ENCODE data around the gene MAU2.

Gene MAU2, protein sequence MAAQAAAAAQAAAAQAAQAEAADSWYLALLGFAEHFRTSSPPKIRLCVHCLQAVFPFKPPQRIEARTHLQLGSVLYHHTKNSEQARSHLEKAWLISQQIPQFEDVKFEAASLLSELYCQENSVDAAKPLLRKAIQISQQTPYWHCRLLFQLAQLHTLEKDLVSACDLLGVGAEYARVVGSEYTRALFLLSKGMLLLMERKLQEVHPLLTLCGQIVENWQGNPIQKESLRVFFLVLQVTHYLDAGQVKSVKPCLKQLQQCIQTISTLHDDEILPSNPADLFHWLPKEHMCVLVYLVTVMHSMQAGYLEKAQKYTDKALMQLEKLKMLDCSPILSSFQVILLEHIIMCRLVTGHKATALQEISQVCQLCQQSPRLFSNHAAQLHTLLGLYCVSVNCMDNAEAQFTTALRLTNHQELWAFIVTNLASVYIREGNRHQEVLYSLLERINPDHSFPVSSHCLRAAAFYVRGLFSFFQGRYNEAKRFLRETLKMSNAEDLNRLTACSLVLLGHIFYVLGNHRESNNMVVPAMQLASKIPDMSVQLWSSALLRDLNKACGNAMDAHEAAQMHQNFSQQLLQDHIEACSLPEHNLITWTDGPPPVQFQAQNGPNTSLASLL

DNA sequence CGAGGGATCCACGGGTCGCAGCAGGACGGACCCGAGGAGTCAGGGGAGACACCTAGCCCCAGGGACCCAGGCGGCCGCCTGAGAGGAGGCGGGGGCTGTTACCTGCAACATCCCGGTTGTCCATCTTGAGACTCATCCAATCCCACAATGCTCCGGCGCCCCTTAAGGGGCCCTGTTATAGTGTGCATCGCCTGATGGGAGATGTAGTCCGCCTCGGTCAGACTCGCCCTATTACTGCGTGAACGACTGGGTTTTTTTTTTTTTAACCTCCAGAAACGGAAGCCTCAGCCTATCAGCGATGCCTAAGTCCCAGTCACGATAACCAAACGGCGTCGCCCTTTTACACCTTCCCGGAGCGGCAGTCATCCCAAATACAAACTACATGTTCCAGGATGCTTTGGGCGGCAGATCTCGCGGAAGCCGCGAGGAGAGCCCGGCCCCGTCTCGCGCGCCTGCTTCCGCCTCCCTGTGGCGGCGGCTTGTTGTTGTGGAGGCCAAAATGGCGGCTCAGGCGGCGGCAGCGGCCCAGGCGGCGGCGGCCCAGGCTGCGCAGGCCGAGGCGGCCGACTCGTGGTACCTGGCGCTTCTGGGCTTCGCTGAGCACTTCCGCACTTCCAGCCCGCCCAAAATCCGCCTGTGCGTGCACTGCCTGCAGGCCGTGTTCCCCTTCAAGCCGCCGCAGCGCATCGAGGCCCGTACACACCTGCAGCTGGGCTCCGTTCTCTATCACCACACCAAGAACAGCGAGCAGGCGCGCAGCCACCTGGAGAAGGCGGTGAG is at the start of gene MAU2, which contains the start of gene SUGP1:
TSS of gene MAU2 (plus strand) at position 469 of the 780 bp plus-strand sequence. CDS start at position 500, 31 bp downstream.
TSS of gene SUGP1 (minus strand) at position 149 of the 780 bp plus-strand sequence. CDS start at position 136, 13 bp downstream.
- DNase-seq: peak; percentile 75 to 96

DNA sequence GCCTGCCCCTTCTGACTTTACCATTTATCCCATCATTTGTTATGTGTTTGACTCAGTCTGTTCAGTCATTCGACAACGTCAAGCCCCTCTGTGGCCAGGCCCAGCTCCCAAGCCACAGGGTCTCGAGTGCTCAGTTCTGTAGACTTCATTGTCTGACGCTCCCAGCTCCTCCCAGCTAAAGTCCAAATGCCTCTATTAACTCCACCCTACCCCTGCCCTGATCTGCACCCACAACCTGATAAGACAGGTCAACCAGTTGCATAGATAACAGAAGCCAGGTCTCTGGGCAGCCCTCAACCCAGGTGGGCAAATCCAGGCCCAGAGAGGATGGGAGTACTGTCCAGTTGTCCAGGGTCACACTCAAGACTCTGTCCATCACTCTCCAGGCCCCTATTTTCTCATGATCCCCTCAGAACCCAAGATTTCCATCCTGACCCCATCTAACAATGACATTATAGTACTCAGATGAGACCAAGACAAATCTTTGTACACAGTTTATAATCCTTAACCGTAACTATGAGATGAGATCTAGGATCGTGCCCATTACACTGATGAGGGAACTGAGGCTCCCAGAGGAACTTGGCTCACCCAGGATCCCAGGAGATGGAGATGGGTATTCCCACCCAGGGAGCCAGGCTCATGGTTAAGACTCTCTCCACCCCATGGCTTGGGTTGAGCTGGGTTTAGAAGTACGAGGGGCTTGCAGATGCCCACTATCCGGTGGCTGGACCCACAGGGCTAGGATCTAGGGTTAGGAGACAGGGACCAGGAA is 48.6 kb upstream of the MAU2 start:
- no peak for DNase-seq

DNA sequence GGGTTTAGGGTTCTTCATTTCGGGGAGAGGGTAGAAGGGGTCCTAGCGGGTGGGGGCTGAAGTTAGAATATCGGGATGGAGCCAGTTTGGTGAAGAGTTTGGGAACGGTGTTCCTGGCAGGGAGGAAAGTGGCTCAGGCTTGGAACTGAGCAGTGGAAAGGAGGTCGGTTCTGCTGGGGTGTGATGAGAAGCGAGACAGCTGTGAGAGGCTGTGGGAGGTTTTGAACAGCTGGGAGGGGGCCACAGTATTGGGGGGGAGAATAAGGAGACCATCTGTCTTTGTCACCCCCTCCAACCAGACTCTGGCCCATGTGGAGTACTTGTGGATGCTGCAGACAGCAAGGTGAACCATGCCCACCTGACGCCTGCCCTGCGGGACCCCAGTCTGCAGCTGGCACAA is 46.5 kb upstream of the MAU2 start:
- no peak for DNase-seq

DNA sequence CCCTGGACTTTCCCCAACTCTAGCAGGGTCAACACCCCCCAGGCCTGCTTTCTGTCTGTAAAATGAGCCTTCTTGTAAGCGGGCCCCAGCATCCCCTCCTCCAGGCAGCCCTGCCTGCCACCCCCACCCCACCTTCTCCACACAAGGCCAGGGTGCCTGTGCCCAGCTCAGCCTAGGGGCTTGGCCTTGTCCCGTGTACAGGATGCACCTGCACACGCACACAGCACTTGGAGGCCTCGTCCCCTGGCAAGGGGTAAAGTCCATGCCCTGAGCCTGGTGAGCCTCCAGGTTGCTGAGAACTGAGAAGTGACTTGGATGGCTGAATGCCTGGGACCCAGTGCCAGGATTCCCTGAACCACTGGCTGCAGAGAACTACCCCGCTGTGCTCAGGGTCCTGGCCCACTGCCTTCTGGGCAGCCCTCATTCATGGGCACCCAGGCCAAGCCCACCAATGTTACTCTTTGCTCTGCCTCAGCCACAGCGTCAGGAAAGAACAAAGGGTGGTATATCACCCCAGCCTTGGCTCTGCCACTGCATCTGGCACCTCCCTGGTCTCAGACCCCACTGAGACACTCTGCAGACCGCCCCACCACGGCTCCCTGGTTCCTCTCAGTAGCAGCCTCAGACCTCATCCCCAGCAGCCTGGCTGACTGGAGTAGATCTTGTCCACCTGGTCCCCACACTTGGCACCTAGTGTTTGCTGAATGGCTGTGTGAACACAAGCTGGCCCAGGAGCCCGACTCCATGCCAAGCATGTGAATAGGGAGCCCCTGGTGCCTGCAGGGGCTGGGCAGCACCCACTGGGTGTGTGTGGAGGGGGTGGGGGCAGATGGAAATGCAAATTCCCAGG is 45.7 kb upstream of the MAU2 start:
- no peak for DNase-seq

DNA sequence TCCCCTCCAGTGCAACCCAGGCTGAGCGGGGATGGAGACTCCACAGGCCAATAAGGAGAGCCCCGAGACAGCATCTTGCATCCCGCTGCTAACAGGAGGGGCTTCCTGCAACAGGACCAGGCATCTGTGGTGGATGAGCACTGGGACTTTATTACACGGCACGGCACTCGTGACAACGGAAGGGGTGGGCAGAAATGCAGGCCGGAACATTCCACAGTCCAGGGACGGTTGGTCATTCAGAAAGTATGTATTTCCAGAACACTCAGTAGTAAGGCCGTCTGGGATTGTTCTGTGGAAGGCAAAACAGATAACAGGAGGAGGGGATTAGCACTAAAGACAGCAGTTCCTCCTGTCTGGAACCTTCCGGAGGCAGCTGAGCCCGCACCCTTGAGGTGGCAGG is 44.2 kb upstream of the MAU2 start:
- no peak for DNase-seq

DNA sequence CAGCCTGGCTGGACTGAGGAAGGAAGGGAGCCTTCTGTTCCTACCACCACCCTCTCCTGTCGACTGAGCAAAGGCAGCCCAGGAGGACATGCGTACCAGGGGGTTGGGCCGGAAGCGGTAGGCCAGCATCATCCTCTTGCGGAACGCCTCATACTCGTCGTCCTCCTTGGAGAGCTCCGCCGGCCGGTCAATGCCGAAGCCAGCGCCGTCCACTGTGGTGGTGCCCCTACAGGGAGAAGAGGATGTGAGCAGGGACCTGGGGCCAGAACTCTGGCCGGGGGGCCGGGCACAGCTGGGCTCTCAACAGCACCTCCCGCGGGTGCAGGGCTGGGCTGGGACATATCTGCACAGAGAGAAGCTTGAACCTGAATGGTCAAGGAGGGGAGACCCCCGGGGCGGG is 43.8 kb upstream of the MAU2 start:
- no peak for DNase-seq

DNA sequence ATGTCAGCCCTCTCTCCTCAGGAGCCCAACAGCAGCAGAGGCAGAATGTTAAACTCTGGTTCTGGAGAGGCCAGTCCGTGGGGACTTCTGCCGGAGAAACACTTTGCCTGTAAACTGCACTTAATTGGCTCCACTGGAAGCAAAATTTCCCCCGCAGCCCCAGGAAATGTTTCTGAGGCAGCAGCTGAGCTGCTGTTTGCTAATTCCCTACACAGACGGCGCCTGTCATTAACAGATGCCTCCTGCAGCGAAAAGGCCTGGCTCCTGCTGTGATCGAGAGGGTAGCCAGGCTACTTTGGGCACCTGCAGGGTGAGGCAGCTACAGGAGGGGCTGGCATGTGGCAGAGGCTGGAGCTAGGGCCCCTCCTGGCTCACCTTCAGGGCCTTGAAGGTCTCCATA is 42.3 kb upstream of the MAU2 start:
- no peak for DNase-seq

DNA sequence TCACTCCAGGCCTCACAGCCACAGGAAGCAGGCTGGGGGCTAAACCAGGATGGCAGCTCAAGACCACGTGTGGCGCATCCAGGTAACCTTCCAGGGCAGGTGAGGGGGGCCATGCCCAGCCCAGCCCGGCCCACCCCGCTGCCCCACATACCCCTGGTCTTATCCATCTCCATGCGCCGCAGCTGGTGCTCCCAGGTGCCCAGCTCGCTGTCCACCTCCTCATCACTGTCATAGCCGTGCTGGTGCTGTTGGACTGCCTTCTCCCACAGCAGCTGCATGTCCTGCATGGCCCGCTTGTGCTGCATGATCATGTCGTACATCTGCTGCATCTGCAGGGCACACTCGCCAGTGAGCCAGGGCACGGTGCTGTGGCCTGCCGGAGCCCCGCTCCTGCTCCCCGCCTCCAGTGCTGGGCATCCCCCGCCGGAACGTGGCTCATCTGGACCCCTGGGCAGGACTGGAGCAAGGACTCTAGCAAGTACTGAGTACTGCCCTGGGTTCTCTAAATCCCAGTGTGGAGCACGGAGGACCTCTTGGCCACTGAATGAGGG is 41.5 kb upstream of the MAU2 start:
- DNase-seq: no peak

DNA sequence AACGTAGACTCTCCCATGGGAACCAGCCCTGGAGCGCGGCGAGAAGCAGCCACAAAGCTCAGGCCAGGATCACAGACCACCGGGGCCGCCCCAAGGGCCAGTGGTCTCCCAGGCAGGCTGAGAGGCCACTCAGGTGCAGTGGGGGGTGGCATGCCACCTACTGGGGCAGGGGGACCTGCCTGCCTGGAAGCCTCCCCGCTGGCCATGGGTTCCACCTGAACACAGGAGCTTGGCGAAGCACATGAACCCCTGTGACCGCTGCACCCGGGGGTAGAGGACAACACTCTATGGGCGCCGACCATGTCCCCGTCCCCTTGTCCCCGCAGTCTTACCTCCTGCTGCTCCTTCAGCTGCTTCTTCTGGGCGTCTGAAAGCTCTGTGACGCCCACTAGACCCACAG is 40.8 kb upstream of the MAU2 start:
- no peak for DNase-seq

DNA sequence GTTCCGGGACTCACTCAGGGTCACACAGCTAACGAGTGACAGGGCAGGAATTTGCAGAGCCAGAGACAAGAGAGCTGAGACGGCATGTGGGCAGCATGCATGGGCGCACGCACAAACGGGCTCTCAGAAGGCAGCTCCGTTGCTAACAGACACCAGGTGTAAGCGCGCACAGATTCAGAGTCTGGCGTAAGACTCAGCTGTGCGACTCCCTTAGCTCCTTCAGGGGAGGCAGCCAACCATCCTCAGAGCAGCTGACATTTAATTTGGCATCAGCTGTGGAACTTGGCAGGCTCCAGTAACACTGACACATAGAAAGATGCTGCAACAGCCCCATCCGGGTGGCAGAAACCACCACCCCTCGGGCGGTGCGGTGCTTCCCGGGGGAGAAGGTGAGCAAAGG is 40.1 kb upstream of the MAU2 start:
- no peak for DNase-seq

DNA sequence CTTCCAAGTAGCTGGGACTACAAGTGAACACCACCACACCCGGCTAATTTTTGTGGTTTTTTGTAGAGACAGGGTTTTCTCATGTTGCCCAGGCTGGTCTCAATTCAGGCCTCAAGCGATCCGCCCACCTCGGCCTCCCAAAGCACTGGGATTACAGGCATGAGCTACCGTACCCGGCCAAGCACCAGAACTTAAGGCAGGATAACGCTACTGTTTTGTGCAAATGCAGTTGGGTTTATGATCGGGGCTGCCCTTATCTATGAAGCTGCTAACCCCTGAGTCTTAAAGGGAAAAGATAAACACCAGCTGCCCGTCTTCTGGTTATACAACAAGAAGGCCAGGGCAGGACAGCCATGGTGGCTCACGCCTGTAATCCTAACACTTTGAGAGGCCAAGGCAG is 34.9 kb upstream of the MAU2 start:
- DNase-seq: no peak

DNA sequence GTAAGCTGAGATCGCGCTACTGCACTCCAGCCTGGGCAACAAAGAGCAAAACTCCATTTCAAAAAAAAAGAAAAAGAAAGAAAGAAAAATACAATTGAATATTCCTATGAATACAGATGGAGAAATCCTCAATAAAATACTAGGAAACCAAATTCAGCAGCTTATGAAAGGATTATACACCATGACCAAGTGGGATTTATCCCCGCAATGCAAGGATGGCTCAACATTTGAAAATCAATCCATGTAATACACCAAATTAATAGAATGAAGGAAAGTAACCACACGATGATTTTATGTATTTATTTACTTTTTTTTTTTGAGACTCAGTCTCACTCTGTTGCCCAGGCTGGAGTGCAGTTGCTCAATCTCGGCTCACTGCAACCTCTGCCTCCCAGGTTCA is 28.0 kb upstream of the MAU2 start:
- DNase-seq: no peak

DNA sequence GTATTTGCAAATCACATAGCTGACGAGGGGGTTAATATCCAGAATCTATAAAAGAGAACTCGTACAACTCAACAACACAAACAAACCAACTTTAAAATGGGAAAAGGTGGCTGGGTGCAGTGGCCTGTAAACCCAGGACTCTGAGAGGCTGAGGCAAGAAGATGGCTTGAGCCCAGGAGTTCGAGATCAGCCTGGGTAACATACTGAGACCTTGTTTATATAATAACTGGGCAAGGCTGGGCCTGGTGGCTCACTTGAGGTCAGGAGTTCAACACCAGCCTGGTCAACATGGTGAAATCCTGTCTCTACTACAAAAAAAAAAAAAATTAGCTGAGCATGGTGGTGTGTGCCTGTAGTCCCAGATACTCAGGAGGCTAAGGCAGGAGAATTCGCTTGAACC is 25.7 kb upstream of the MAU2 start:
- no peak for DNase-seq

DNA sequence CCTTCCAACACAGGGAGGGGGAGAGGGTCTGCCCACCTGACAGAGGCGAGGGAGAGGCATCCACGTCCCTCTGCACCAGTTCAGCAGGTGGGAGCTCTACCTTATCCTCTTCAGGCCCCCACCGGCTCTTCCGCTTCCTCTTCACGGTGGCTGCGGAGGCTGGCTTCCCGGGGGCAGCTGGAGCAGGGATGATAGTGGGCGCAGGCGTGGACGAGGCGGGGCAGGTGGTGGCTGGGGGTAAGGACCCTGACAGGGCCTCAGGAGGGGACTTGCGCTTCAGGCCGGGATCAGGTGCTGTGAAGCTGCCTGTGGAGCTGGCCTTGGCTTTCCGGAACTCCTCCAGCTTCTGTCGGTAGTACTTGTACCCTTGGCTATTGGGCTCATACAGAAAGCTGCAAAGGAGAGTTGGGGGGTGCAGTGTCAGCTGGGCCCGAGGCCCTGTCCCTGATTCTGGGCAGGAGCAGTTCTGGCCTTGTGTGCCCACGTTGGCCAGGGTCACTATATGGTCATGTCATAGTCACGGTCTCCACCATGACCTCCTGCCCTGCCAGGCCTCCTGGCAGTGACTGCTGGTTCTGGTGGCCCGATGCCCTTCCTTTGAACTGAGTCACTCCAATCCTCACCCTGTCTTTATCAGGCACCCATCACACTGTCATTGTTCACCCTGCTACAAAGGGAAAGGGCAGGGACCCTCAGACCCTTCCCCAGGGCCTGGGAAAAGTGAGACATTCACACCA is 23.5 kb upstream of the MAU2 start:
- DNase-seq: no peak

DNA sequence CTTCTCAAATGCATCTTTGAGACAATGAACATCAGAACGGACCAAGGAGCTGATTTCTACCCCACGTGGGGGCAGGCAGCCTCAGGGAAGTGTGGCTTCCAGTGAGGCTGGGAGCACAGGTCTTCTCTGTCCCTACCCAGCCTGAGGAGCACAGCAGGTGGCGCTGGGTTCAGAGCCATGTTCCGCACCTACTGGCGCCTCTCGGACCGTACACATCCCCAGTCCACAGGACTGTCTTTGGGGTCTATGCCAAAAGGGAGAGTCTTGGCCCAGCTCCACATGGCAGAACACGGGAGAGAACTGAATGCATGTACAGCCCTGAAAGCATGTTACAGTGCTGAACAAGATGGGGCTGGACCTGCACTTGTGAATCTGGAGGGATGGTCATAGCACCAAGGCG is 22.9 kb upstream of the MAU2 start:
- no peak for DNase-seq

DNA sequence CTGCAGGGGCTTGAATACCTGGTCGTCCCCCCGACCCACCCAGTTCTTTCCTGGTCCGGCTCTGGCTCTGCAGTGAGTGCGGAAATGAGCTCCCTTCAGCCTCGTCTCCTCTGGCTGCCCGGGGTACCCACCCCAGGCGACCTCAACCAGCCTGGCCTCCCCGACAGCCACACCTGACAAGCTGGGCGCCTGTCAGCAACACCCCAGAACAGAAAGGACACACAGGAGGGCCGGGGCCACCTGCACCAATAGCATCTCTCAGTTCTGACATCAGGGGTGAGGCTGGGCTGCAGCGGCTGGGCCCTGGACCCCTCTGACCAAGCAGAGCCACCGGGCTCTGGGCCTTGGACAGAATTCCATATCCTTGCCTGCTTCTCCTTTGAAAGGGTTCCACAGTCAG is 20.0 kb upstream of the MAU2 start:
- no peak for DNase-seq

DNA sequence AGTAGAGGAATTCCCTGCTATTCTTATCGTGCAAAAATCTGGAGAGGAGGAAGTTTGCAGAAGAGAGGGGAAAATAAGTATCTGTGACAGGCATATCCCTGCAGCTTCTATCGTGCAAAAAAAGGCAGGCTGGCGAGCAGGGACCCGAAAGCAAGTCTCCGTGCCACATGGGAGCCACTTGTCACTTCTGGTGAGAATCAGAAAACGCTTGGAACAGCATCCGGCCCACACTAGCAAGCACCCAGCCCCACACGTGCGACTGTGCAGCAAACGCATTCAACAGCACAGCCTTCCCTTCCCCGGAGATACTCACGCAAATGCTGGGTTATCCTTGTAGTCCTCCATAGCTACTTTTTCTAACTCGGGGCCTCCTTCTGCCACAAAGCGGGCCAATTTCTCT is 17.2 kb upstream of the MAU2 start:
- DNase-seq: no peak

DNA sequence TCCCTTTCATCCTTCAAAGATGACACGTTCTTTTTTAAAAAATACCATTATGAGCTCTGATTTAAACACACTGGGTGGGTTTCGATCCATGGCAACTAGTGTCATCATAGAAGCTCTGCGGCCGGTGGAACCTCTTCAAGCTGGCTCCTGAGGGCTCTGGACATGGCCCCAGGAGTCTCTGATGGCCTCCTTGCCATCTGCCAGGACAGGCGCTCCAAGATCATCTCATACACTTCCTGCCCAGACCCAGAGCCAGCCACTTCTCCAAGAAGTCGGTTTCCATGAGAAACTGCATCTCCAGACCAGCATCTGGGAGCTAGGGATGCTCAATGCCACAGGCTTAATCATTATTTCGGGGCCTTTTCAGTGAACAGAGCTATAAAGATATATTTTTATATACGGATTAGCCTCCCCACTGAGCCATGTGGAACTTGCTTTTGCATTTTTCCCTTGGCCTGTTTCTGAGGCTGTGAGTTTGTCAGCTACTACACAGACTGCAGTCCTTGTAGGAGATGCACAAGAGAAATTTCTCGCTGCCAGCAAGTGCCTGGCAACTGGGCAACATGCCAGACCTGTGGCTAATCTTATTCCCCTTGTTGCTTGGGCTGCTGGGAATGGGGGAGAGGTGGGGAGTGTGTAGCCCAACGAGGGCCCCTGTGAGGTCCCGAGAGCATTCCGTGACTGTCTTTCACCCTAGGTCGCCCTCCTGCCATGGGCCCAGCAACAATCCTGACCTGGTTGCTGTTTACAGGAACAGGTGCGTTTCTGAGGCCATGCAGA is 16.3 kb upstream of the MAU2 start:
- DNase-seq: no peak

DNA sequence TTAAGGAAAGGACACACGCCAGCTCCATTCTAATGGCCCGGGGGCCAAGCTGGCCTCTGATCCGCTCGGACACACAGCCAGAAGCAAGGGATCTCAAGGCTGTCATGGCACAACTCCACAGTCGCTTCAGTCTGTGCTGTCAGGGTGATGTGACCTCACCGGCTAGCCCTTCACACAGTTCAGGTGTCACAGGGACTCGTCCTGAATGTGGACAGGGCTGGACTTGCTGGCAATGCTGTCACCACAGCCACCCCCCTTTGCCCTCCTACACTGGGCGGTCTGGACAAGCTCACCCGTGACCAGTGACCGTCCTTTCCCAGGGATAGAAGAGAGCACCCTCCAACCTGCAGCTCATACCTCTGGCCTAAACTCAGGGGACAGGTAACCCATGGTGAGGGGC is 15.6 kb upstream of the MAU2 start:
- DNase-seq: no peak

DNA sequence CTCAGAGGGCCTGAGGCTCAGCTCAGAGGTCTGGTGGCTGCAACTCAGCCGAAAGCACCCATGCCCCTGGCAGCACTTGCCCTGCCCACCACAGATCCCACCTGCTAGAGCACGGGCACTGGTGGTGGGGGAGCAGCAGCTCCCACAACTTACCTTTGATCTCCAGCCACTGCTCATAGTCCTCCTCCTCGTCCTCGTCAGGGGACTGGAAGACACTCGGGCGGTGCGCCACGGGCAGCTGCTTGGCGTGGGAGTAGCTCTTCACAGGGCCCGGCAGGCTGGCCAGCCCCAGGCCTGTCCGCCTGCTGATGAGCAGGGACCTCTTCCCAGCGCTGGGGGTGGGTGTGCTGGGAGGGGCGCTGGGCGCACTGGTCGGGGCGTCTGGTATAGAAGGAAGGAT is 14.9 kb upstream of the MAU2 start:
- DNase-seq: no peak

Measured in SW 1271 (cell line).